ENCODE measurements around the gene ZNF750.

Gene ZNF750

DNA sequence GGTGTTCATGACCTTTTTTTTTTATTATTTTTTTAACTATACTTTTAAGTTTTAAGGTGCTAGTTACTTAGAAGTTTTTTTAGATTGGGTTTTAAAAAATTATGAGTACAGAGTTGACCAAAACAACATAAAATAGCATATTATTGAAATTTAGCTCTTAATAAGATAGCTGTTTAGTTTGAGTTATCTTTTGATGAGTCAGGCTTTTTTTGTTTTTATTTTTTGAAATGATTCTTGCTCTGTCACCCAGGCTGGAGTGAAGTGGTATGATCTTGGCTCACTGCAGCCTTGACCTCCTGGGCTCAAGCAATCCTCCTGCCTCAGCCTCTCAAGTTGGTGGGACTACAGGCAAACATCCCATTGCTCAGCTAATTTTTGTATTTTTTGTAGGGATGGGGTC lies 13.6 kb downstream of the ZNF750 start:
- CTCF ChIA-PET, result interaction anchor here (1.3 kb wide), 1 partner anchor 381 kb away, joined by 4 read pairs; no protein-coding TSS in a partner anchor
- POLR2A ChIA-PET, result no interaction called here

DNA sequence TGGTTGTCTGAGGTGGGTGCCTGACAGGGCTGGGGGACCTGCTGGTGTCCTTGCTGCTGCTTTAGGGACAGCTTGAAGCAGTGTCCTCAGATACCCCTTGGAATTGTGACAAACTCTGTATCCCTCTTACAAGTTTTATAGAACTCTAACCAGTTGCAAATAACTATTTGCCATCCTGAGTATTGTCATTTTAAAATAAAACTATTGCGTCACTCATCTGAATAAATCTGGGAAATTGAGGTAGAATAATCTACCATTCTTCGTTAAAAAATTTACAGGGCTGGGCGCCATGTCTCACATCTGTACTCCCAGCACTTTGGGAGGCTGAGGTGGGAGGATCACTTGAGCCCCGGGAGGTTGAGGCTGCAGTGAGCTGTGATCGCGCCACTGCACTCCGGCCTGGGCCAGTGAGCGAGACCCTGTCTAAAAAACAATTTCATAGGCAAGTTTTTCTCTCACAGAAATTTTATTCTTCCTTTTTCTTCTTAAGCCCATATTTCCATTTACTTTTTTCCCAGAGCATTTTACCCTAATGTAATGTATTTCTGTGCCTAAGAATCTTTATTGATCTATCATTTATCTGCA lies 14.2 kb downstream of the ZNF750 start:
- peaks cover 6 to 25% of the 10 kb centered on the region in 2 experiments; a peak in 2 of 3 replicates for H3K36me3 ChIP-seq (ENCODE audit: control insufficient read depth in 2 of 2, insufficient read depth in 1 of 2, low read length in 2 of 2)
- no peak for TF ChIP-seq ZNF248 (tag by site-specific recombination; IDR thresholded peaks at IDR 0.05)
- no peak for TF ChIP-seq ZNF777 (tag by site-specific recombination; IDR thresholded peaks at IDR 0.05; ENCODE audit: borderline replicate concordance)
- no peak for TF ChIP-seq ZNF629 (tag by site-specific recombination; IDR thresholded peaks at IDR 0.05)
- TF ChIP-seq ZNF184 (tag by site-specific recombination; IDR thresholded peaks at IDR 0.05), result no peak
- no peak for TF ChIP-seq ZNF175 (tag by site-specific recombination; IDR thresholded peaks at IDR 0.05)
- TF ChIP-seq, protein P1, sequence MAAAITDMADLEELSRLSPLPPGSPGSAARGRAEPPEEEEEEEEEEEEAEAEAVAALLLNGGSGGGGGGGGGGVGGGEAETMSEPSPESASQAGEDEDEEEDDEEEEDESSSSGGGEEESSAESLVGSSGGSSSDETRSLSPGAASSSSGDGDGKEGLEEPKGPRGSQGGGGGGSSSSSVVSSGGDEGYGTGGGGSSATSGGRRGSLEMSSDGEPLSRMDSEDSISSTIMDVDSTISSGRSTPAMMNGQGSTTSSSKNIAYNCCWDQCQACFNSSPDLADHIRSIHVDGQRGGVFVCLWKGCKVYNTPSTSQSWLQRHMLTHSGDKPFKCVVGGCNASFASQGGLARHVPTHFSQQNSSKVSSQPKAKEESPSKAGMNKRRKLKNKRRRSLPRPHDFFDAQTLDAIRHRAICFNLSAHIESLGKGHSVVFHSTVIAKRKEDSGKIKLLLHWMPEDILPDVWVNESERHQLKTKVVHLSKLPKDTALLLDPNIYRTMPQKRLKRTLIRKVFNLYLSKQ (tag by site-specific recombination; IDR thresholded peaks at IDR 0.05; ENCODE audit: borderline replicate concordance), result no peak
- TF ChIP-seq ZNF792 (tag by site-specific recombination; IDR thresholded peaks at IDR 0.05), result no peak
- H3K4me1 ChIP-seq (ENCODE audit: control insufficient read depth, insufficient read depth, low read length), result no peaks in the 10 kb centered on the region
- H3K27ac ChIP-seq (ENCODE audit: extremely low read depth, low read depth, low read length), result no peak overlapping the region
- POLR2A ChIA-PET, result no interaction called here
- no peaks in the 10 kb centered on the region for H3K9me3 ChIP-seq (ENCODE audit: control insufficient read depth, insufficient read depth, low read depth, low read length)
- H3K4me3 ChIP-seq (ENCODE audit: low read depth, low read length), result no peak overlapping the region
- CTCF ChIA-PET, result interaction anchor here (1.3 kb wide), 2 partner anchors 44 to 381 kb away, joined by 4 read pairs; no protein-coding TSS in a partner anchor

More for the DNA sequence above, 13.6 kb downstream of the ZNF750 start:
- Histone ChIP-seq H3K27ac (ENCODE audit: extremely low read depth, low read depth, low read length) (no peak overlapping the region), H3K9me3 (ENCODE audit: control insufficient read depth, insufficient read depth, low read depth, low read length) (no peaks in the 10 kb centered on the region), H3K4me3 (ENCODE audit: low read depth, low read length) (no peak overlapping the region), H3K4me1 (ENCODE audit: control insufficient read depth, insufficient read depth, low read length) (no peaks in the 10 kb centered on the region), H3K36me3 (ENCODE audit: control insufficient read depth in 2 of 2, insufficient read depth in 1 of 2, low read length in 2 of 2) (peaks cover 6 to 29% of the 10 kb centered on the region in 2 experiments; a peak in 2 of 3 replicates)
- TF ChIP-seq PBX3 (CRISPR knock-in tag; IDR thresholded peaks at IDR 0.05) (no peak), OSR2 (tag by site-specific recombination; IDR thresholded peaks at IDR 0.05) (no peak), ZNF114 (tag by site-specific recombination; IDR thresholded peaks at IDR 0.05) (no peak), ZNF639 (tag by site-specific recombination; IDR thresholded peaks at IDR 0.05) (no peak), ZNF37A (tag by site-specific recombination; IDR thresholded peaks at IDR 0.05) (no peak), WT1 (tag by site-specific recombination; IDR thresholded peaks at IDR 0.05) (no peak), ZNF266 (tag by site-specific recombination; IDR thresholded peaks at IDR 0.05; ENCODE audit: low read depth) (no peak), SCRT2 (tag by site-specific recombination; IDR thresholded peaks at IDR 0.05) (no peak), ZNF768 (tag by site-specific recombination; IDR thresholded peaks at IDR 0.05) (no peak), ZNF398 (tag by site-specific recombination; IDR thresholded peaks at IDR 0.05) (no peak), ZFP37 (tag by site-specific recombination; IDR thresholded peaks at IDR 0.05) (no peak), ZNF513 (tag by site-specific recombination; IDR thresholded peaks at IDR 0.05) (no peak), ZBTB17 (tag by site-specific recombination; IDR thresholded peaks at IDR 0.05) (no peak), ZNF169 (tag by site-specific recombination; IDR thresholded peaks at IDR 0.05) (no peak), ZNF350 (tag by site-specific recombination; IDR thresholded peaks at IDR 0.05) (no peak)
- TF ChIP-seq, protein P2, sequence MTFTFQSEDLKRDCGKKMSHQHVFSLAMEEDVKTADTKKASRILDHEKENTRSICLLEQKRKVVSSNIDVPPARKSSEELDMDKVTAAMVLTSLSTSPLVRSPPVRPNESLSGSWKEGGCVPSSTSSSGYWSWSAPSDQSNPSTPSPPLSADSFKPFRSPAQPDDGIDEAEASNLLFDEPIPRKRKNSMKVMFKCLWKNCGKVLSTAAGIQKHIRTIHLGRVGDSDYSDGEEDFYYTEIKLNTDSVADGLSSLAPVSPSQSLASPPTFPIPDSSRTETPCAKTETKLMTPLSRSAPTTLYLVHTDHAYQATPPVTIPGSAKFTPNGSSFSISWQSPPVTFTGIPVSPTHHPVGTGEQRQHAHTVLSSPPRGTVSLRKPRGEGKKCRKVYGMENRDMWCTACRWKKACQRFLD (tag by site-specific recombination; IDR thresholded peaks at IDR 0.05), result no peak

All from HEK293 (cell line).